HAP-1 (cell line): ENCODE results near the gene DHX40.
A peak's percentile ranks its signal among the peaks of the same experiment; 100 is the strongest.
"Not testable (repeated sequence)": the region's sequence is repeated elsewhere in the genome, so short reads cannot be mapped to it uniquely, and the experiment has no call there.

Experiments
- DNase-seq, 2 experiments: peaks; one replicate each; pipeline ENCODE4 v3.0.0-alpha.2; 2016 to 2020; ENCODE audit warnings: low spot score in 2 of 2
- H3K27me3 ChIP-seq: fragments of 250-450 bp; sonication (Bioruptor Pico); 2 replicates; pipeline ENCODE4 v1.5.1; 2020; ENCODE audit warnings: low read depth, mild to moderate bottlenecking, moderate library complexity
- H3K36me3 ChIP-seq: fragments of 250-450 bp; sonication (Bioruptor Pico); replicated peaks from 2 replicates; pipeline ENCODE4 v1.5.1; 2020; ENCODE audit warnings: mild to moderate bottlenecking
- H3K4me1 ChIP-seq: fragments of 250-450 bp; sonication (Bioruptor Pico); 2 replicates; pipeline ENCODE4 v1.5.1; 2020; ENCODE audit warnings: mild to moderate bottlenecking
- H3K4me3 ChIP-seq: fragments of 250-450 bp; sonication (Bioruptor Pico); 2 replicates; pipeline ENCODE4 v1.5.1; 2020; ENCODE audit warnings: mild to moderate bottlenecking, moderate library complexity
- H3K9me3 ChIP-seq: fragments of 250-450 bp; sonication (Bioruptor Pico); 2 replicates; pipeline ENCODE4 v1.5.1; 2020; ENCODE audit warnings: mild to moderate bottlenecking, moderate library complexity
- in situ Hi-C: fragments of 300-500 bp; cut with MboI; formaldehyde crosslinking; loops from 3 replicates; pipeline ENCODE4 v1.14.3; 2020; ENCODE audit warnings: low sequenced_read_pairs, inconsistent platforms, mixed read lengths

DHX40 gene

GRCh38 chr17:59565171-59565958 is at the start of gene DHX40:
Gene DHX40, plus strand, starts transcription at chr17:59565610. Its CDS starts 62 bp downstream, at chr17:59565672.
- peaks cover 4% of the 10 kb centered on the region for H3K4me1 ChIP-seq
- H3K27me3 ChIP-seq: no peaks in the 10 kb centered on the region
- peaks cover 3% of the 10 kb centered on the region; the same call in 1 of the 2 replicates for H3K36me3 ChIP-seq
- H3K9me3 ChIP-seq: peaks cover 4% of the 10 kb centered on the region; the same call in 1 of the 2 replicates
- DNase-seq: peak; percentile 84 to 95
- peak within 1 kb of the TSS; percentile 97 for H3K4me3 ChIP-seq
- in situ Hi-C loops: no loop called here

- no peaks in the 10 kb centered on the region for H3K9me3 ChIP-seq
- peaks cover 32% of the 10 kb centered on the region for H3K4me1 ChIP-seq
- in situ Hi-C loops: no loop called here
- H3K27me3 ChIP-seq: no peaks in the 10 kb centered on the region
- no peak for DNase-seq
- H3K36me3 ChIP-seq: no peaks in the 10 kb centered on the region
- H3K4me3 ChIP-seq: no peak overlapping the region
These were observed 49.0 kb upstream of the DHX40 start for GRCh38 chr17:59516451-59516850.

- no peaks in the 10 kb centered on the region for H3K27me3 ChIP-seq
- in situ Hi-C loops: no loop called here
- peaks cover 20% of the 10 kb centered on the region for H3K4me1 ChIP-seq
- H3K9me3 ChIP-seq: no peaks in the 10 kb centered on the region
- H3K36me3 ChIP-seq: no peaks in the 10 kb centered on the region
- no peak overlapping the region for H3K4me3 ChIP-seq
- no peak for DNase-seq
These were observed 46.3 kb upstream of the DHX40 start for GRCh38 chr17:59519132-59519531.

GRCh38 chr17:59520251-59520650 is 45.2 kb upstream of the DHX40 start:
- Histone ChIP-seq H3K27me3 (no peaks in the 10 kb centered on the region), H3K36me3 (no peaks in the 10 kb centered on the region), H3K9me3 (no peaks in the 10 kb centered on the region), H3K4me1 (peaks cover 11% of the 10 kb centered on the region), H3K4me3 (no peak overlapping the region)
- in situ Hi-C loops: loop anchor here (10.0 kb wide), 1 partner anchor 95 kb away; the partner anchor contains the start of gene CLTC
- no peak for DNase-seq

- Histone ChIP-seq H3K36me3 (no peaks in the 10 kb centered on the region), H3K9me3 (no peaks in the 10 kb centered on the region), H3K4me3 (no peak overlapping the region), H3K27me3 (no peaks in the 10 kb centered on the region), H3K4me1 (peaks cover 4% of the 10 kb centered on the region; the same call in 1 of the 2 replicates)
- in situ Hi-C loops: loop anchor here (10.0 kb wide), 1 partner anchor 93 kb away; the partner anchor contains the start of gene CLTC
- peak; percentile 56 to 84 for DNase-seq
These were observed 43.8 kb upstream of the DHX40 start for GRCh38 chr17:59521465-59522126.

GRCh38 chr17:59524930-59525329 is 40.5 kb upstream of the DHX40 start:
- not testable (repeated sequence) for DNase-seq, H3K9me3 ChIP-seq, H3K36me3 ChIP-seq, H3K4me3 ChIP-seq, H3K27me3 ChIP-seq, H3K4me1 ChIP-seq
- in situ Hi-C loops: loop anchor here (10.0 kb wide), 1 partner anchor 90 kb away; the partner anchor contains the start of gene CLTC

GRCh38 chr17:59525668-59526067 is 39.7 kb upstream of the DHX40 start:
- Histone ChIP-seq H3K27me3 (no peaks in the 10 kb centered on the region), H3K9me3 (no peaks in the 10 kb centered on the region), H3K4me1 (peaks cover 4% of the 10 kb centered on the region; the same call in 1 of the 2 replicates), H3K36me3 (no peaks in the 10 kb centered on the region), H3K4me3 (no peak overlapping the region)
- DNase-seq: no peak
- in situ Hi-C loops: loop anchor here (10.0 kb wide), 1 partner anchor 89 kb away; the partner anchor contains the start of gene CLTC

GRCh38 chr17:59526451-59526850 is 39.0 kb upstream of the DHX40 start:
- no peak overlapping the region for H3K4me3 ChIP-seq
- no peaks in the 10 kb centered on the region for H3K27me3 ChIP-seq
- no peak for DNase-seq
- H3K4me1 ChIP-seq: no peaks in the 10 kb centered on the region; the same call in 1 of the 2 replicates
- no peaks in the 10 kb centered on the region for H3K9me3 ChIP-seq
- no peaks in the 10 kb centered on the region for H3K36me3 ChIP-seq
- in situ Hi-C loops: loop anchor here (10.0 kb wide), 1 partner anchor 88 kb away; the partner anchor contains the start of gene CLTC

- Histone ChIP-seq H3K9me3 (no peaks in the 10 kb centered on the region), H3K36me3 (no peaks in the 10 kb centered on the region), H3K4me3 (no peak overlapping the region), H3K4me1 (no peaks in the 10 kb centered on the region), H3K27me3 (no peaks in the 10 kb centered on the region)
- in situ Hi-C loops: loop anchor here (10.0 kb wide), 1 partner anchor 87 kb away; the partner anchor contains the start of gene CLTC
- DNase-seq: no peak
These were observed 38.0 kb upstream of the DHX40 start for GRCh38 chr17:59527325-59527917.

GRCh38 chr17:59527931-59528330 is 37.5 kb upstream of the DHX40 start:
- Histone ChIP-seq H3K9me3 (no peaks in the 10 kb centered on the region), H3K4me1 (no peaks in the 10 kb centered on the region), H3K27me3 (no peaks in the 10 kb centered on the region), H3K36me3 (no peaks in the 10 kb centered on the region), H3K4me3 (no peak overlapping the region)
- in situ Hi-C loops: loop anchor here (10.0 kb wide), 1 partner anchor 87 kb away; the partner anchor contains the start of gene CLTC
- no peak for DNase-seq

- in situ Hi-C loops: no loop called here
- H3K4me3 ChIP-seq: no peak overlapping the region
- no peaks in the 10 kb centered on the region for H3K9me3 ChIP-seq
- no peaks in the 10 kb centered on the region for H3K36me3 ChIP-seq
- H3K4me1 ChIP-seq: 0 out of 2 replicates have a peak, but pooled peaks cover 4% of the 10 kb centered on the region
- no peaks in the 10 kb centered on the region for H3K27me3 ChIP-seq
- no peak for DNase-seq
These were observed 34.9 kb upstream of the DHX40 start for GRCh38 chr17:59530531-59530930.

- Histone ChIP-seq H3K9me3 (no peaks in the 10 kb centered on the region), H3K27me3 (no peaks in the 10 kb centered on the region), H3K4me3 (no peak overlapping the region), H3K4me1 (0 out of 2 replicates have a peak, but pooled peaks cover 4% of the 10 kb centered on the region), H3K36me3 (no peaks in the 10 kb centered on the region)
- in situ Hi-C loops: no loop called here
- no peak for DNase-seq
These were observed 31.7 kb upstream of the DHX40 start for GRCh38 chr17:59533694-59534093.

- in situ Hi-C loops: no loop called here
- DNase-seq: no peak
- Histone ChIP-seq H3K4me3 (no peak overlapping the region), H3K36me3 (no peaks in the 10 kb centered on the region), H3K27me3 (no peaks in the 10 kb centered on the region), H3K9me3 (no peaks in the 10 kb centered on the region), H3K4me1 (0 out of 2 replicates have a peak, but pooled peaks cover 4% of the 10 kb centered on the region)
These were observed 30.8 kb upstream of the DHX40 start for GRCh38 chr17:59534583-59534982.
